ENCODE measurements around the gene ADARB2.

Gene ADARB2

GRCh38 chr10:1752153-1752552 lies 14.8 kb upstream of the ADARB2 start:
- Histone ChIP-seq H3K4me1 (ENCODE audit: control insufficient read depth in 1 of 2, insufficient read depth in 1 of 2, low read depth in 1 of 2, low read length in 1 of 2) (no peaks in the 10 kb centered on the region), H3K4me3 (ENCODE audit: low read depth in 1 of 2, low read length in 1 of 2) (no peak overlapping the region)
- TF ChIP-seq CTCF (IDR thresholded peaks at IDR 0.05) = no peak

GRCh38 chr10:1747590-1748157 lies 10.3 kb upstream of the ADARB2 start:
- no peak overlapping the region for H3K27ac ChIP-seq
- no peak for TF ChIP-seq CTCF (IDR thresholded peaks at IDR 0.05)
- H3K4me1 ChIP-seq (ENCODE audit: control insufficient read depth in 1 of 2, insufficient read depth in 1 of 2, low read depth in 1 of 2, low read length in 1 of 2) = no peaks in the 10 kb centered on the region
- no peaks in the 10 kb centered on the region for H3K9me3 ChIP-seq
- H3K36me3 ChIP-seq = no peaks in the 10 kb centered on the region
- no peaks in the 10 kb centered on the region for H3K27me3 ChIP-seq
- no peak overlapping the region for H3K4me3 ChIP-seq (ENCODE audit: low read depth in 1 of 2, low read length in 1 of 2)

More at GRCh38 chr10:1752153-1752552, 14.8 kb upstream of the ADARB2 start:
- Histone ChIP-seq H3K36me3 (no peaks in the 10 kb centered on the region), H3K27ac (no peak overlapping the region), H3K9me3 (no peaks in the 10 kb centered on the region), H3K27me3 (peaks cover 8% of the 10 kb centered on the region)

- no peaks in the 10 kb centered on the region for H3K4me1 ChIP-seq (ENCODE audit: control insufficient read depth in 1 of 2, insufficient read depth in 1 of 2, low read depth in 1 of 2, low read length in 1 of 2)
- H3K4me3 ChIP-seq (ENCODE audit: low read depth in 1 of 2, low read length in 1 of 2) = no peak overlapping the region
- no peaks in the 10 kb centered on the region for H3K9me3 ChIP-seq
- no peaks in the 10 kb centered on the region for H3K36me3 ChIP-seq
- H3K27me3 ChIP-seq = peaks cover under 1% of the 10 kb centered on the region
- no peak for TF ChIP-seq CTCF (IDR thresholded peaks at IDR 0.05)
- no peak overlapping the region for H3K27ac ChIP-seq
Measured at GRCh38 chr10:1746796-1747195, 9.5 kb upstream of the ADARB2 start.

GRCh38 chr10:1745780-1746456 lies 8.6 kb upstream of the ADARB2 start:
- Histone ChIP-seq H3K27ac (no peak overlapping the region), H3K27me3 (peaks cover 9% of the 10 kb centered on the region), H3K4me1 (ENCODE audit: control insufficient read depth in 1 of 2, insufficient read depth in 1 of 2, low read depth in 1 of 2, low read length in 1 of 2) (no peaks in the 10 kb centered on the region), H3K36me3 (no peaks in the 10 kb centered on the region), H3K9me3 (no peaks in the 10 kb centered on the region), H3K4me3 (ENCODE audit: low read depth in 1 of 2, low read length in 1 of 2) (no peak overlapping the region)
- TF ChIP-seq CTCF (IDR thresholded peaks at IDR 0.05) = no peak

GRCh38 chr10:1744524-1744923 lies 7.2 kb upstream of the ADARB2 start:
- Histone ChIP-seq H3K27ac (no peak overlapping the region), H3K4me1 (ENCODE audit: control insufficient read depth in 1 of 2, insufficient read depth in 1 of 2, low read depth in 1 of 2, low read length in 1 of 2) (no peaks in the 10 kb centered on the region), H3K9me3 (no peaks in the 10 kb centered on the region), H3K27me3 (peaks cover 23% of the 10 kb centered on the region), H3K36me3 (no peaks in the 10 kb centered on the region), H3K4me3 (ENCODE audit: low read depth in 1 of 2, low read length in 1 of 2) (no peak overlapping the region)
- TF ChIP-seq CTCF (IDR thresholded peaks at IDR 0.05) = no peak
